HG02938 (cell line): Measurements from ENCODE around the gene LCN15.
"Not testable (repeated sequence)": the region's sequence is repeated elsewhere in the genome, so short reads cannot be mapped to it uniquely, and the experiment has no call there.

ENCODE experiments used
- ATAC-seq: cut with Tn5 transposase; IDR thresholded peaks from one replicate; pipeline ENCODE4 v1.9.1; 2021; ENCODE audit warnings: mild to moderate bottlenecking, moderate library complexity; ENCODE audit not compliant: unreplicated experiment

LCN15 gene

GRCh38 chr9:136723362-136723976, 40.8 kb downstream of the LCN15 start:
- ATAC-seq, result no peak

GRCh38 chr9:136722969-136723356, 41.4 kb downstream of the LCN15 start:
- no peak for ATAC-seq

- ATAC-seq, result no peak
Measured at GRCh38 chr9:136722093-136722968, 42.0 kb downstream of the LCN15 start.

GRCh38 chr9:136721339-136722092, 42.8 kb downstream of the LCN15 start:
- no peak for ATAC-seq

GRCh38 chr9:136720898-136721338, 43.4 kb downstream of the LCN15 start:
- no peak for ATAC-seq

- no peak for ATAC-seq
Measured at GRCh38 chr9:136720251-136720897, 43.9 kb downstream of the LCN15 start.

- ATAC-seq, result no peak
Measured at GRCh38 chr9:136719195-136719880, 45.0 kb downstream of the LCN15 start.

GRCh38 chr9:136718345-136719194, 45.7 kb downstream of the LCN15 start:
- ATAC-seq, result no peak

GRCh38 chr9:136717399-136717798, 46.9 kb downstream of the LCN15 start:
- no peak for ATAC-seq

GRCh38 chr9:136714893-136715274, 49.4 kb downstream of the LCN15 start:
- ATAC-seq, result no peak

- ATAC-seq, result no peak
Measured at GRCh38 chr9:136714096-136714892, 50.0 kb downstream of the LCN15 start.

GRCh38 chr9:136713550-136713949, 50.8 kb downstream of the LCN15 start:
- ATAC-seq, result no peak

GRCh38 chr9:136712690-136713544, 51.4 kb downstream of the LCN15 start:
- no peak for ATAC-seq

GRCh38 chr9:136711751-136712689, 52.3 kb downstream of the LCN15 start, which contains the start of gene DIPK1B:
Gene DIPK1B, plus strand, starts transcription at chr9:136712572. Its CDS starts 94 bp downstream, at chr9:136712666.
- no peak for ATAC-seq

- ATAC-seq, result not testable (repeated sequence)
Measured at GRCh38 chr9:136711219-136711648, 53.1 kb downstream of the LCN15 start.

GRCh38 chr9:136710543-136710942, 53.8 kb downstream of the LCN15 start:
- no peak for ATAC-seq
